HCT116 (cell line): ENCODE measurements around the gene LRP11. TPM values are rescaled to one million over a fixed set of nuclear protein-coding genes. Genes with fewer than 3 reads are reported as not detected.

Experiments
- ATAC-seq: fragments of 200-7000 bp; cut with Tn5 transposase; 2 replicates; pipeline ENCODE4 v1.9.1; 2020; ENCODE audit warnings: mild to moderate bottlenecking, moderate library complexity
- BruUV-seq: library from RNA; stranded (reverse); fragments of 400-500 nt; replicated peaks from 2 replicates; lab custom pipeline; 2021; lab: Mats Ljungman, UMichigan
- CTCF ChIA-PET: fragments of 300-600 bp; sonication (Branson Sonifier 250); formaldehyde crosslinking; loops from one replicate; lab custom pipeline; 2021; ENCODE audit warnings: antibody characterized with exemption; lab: Charles Lee
- POLR2A ChIA-PET: fragments of 300-600, 350-600 bp; sonication (Branson Sonifier 250); formaldehyde crosslinking; loops from one replicate; lab custom pipeline; 2021; ENCODE audit warnings: antibody characterized with exemption; lab: Charles Lee
- RAD21 ChIA-PET, 2 experiments: fragments of 300-600 bp; sonication (Branson Sonifier 250); formaldehyde crosslinking; loops; one replicate each; lab custom pipeline; 2023; ENCODE audit warnings: low total read pairs in 2 of 2; ENCODE audit not compliant: uncharacterized antibody in 2 of 2, unreplicated experiment in 2 of 2, low non-redundant PET in 1 of 2; lab: Charles Lee
- DNase-seq: peaks from one replicate; pipeline ENCODE4 v3.0.0-alpha.2; 2010; ENCODE audit warnings: low read depth, low spot score
- H2AFZ ChIP-seq: fragments of 200-600 bp; shearing (Covaris generic), sonication (generic); 2 replicates; pipeline ENCODE4 v1.6.1; 2017; ENCODE audit warnings: low read depth, mixed run types, mixed read lengths, antibody characterized with exemption, low read length; ENCODE audit not compliant: poor library complexity, severe bottlenecking
- H3K27ac ChIP-seq: 2 replicates; pipeline ENCODE4 v1.5.1; 2012; ENCODE audit warnings: low read depth, low read length
- H3K27me3 ChIP-seq: fragments of 200-600 bp; sonication (generic); 2 replicates; pipeline ENCODE4 v1.6.1; 2016; ENCODE audit warnings: mixed run types, low read length, mixed read lengths; ENCODE audit not compliant: insufficient read depth
- H3K36me3 ChIP-seq, 2 experiments: fragments of 200-500 bp in 1 of 2; fragments of 200-600 bp in 1 of 2; sonication (Bioruptor generic) in 1 of 2; sonication (generic) in 1 of 2; 2 replicates each; pipeline versions ENCODE4 v1.5.1 to v1.6.1; 2014 to 2016; ENCODE audit warnings: low read length in 2 of 2, inconsistent platforms in 1 of 2, mixed read lengths in 1 of 2, mixed run types in 1 of 2; ENCODE audit not compliant: insufficient read depth in 2 of 2, control insufficient read depth in 1 of 2
- H3K4me1 ChIP-seq, 2 experiments: fragments of 200-600 bp in 1 of 2; sonication (generic) in 1 of 2; 2 replicates each; pipeline versions ENCODE4 v1.5.1 to v1.6.1; 2012 to 2017; ENCODE audit warnings: low read length in 2 of 2, inconsistent platforms in 1 of 2, mild to moderate bottlenecking in 1 of 2, mixed read lengths in 1 of 2, mixed run types in 1 of 2, moderate library complexity in 1 of 2; ENCODE audit not compliant: insufficient read depth in 2 of 2, control insufficient read depth in 1 of 2
- H3K4me2 ChIP-seq: fragments of 200-600 bp; sonication (generic); 2 replicates; pipeline ENCODE4 v1.6.1; 2017; ENCODE audit warnings: mixed run types, low read length, mixed read lengths
- H3K4me3 ChIP-seq, 2 experiments: fragments of 200-600 bp in 1 of 2; sonication (generic) in 1 of 2; replicated peaks in 1 of 2; 2 replicates each; pipeline ENCODE4 v1.5.1; 2011 to 2016; ENCODE audit warnings: low read length in 2 of 2, control low read depth in 1 of 2, low read depth in 1 of 2, mild to moderate bottlenecking in 1 of 2, mixed read lengths in 1 of 2, mixed run types in 1 of 2
- H3K79me2 ChIP-seq: fragments of 200-600 bp; sonication (generic); 2 replicates; pipeline ENCODE4 v1.6.1; 2017; ENCODE audit warnings: mild to moderate bottlenecking, mixed run types, low read length, moderate library complexity, mixed read lengths; ENCODE audit not compliant: insufficient read depth
- H3K9ac ChIP-seq: fragments of 200-600 bp; sonication (generic); 2 replicates; pipeline ENCODE4 v1.6.1; 2016; ENCODE audit warnings: low read length, mixed read lengths
- H3K9me2 ChIP-seq: fragments of 200-600 bp; sonication (generic), shearing (Covaris generic); 2 replicates; pipeline ENCODE4 v1.6.1; 2017; ENCODE audit warnings: mixed run types, mild to moderate bottlenecking, moderate library complexity; ENCODE audit not compliant: insufficient read depth
- H3K9me3 ChIP-seq, 2 experiments: fragments of 200-500 bp in 1 of 2; fragments of 200-600 bp in 1 of 2; sonication (Bioruptor generic) in 1 of 2; sonication (generic) in 1 of 2; 2 replicates each; pipeline ENCODE4 v1.6.1; 2014 to 2017; ENCODE audit warnings: low read length in 2 of 2, mixed read lengths in 2 of 2, inconsistent platforms in 1 of 2, low read depth in 1 of 2, mild to moderate bottlenecking in 1 of 2, mixed run types in 1 of 2, moderate library complexity in 1 of 2; ENCODE audit not compliant: control insufficient read depth in 1 of 2, insufficient read depth in 1 of 2
- H4K20me1 ChIP-seq: fragments of 200-600 bp; sonication (generic), shearing (Covaris generic); 2 replicates; pipeline ENCODE4 v1.6.1; 2017; ENCODE audit warnings: mixed run types, mild to moderate bottlenecking, moderate library complexity; ENCODE audit not compliant: insufficient read depth
- MAX ChIP-seq: IDR thresholded peaks from 2 replicates; pipeline ENCODE4 v1.6.1; 2012
- POLR2A ChIP-seq: IDR thresholded peaks from 2 replicates; pipeline ENCODE4 v1.7.0; 2011; ENCODE audit warnings: borderline replicate concordance; ENCODE audit not compliant: insufficient read depth, insufficient read length; ENCODE audit errors: extremely low read depth
- POLR2AphosphoS5 ChIP-seq: IDR thresholded peaks from 2 replicates; pipeline ENCODE4 v1.6.1; 2011; ENCODE audit warnings: mild to moderate bottlenecking, low read depth, low read length, moderate library complexity
- RAD21 ChIP-seq: IDR thresholded peaks from 2 replicates; pipeline ENCODE4 v1.6.1; 2012; ENCODE audit warnings: low read depth, mild to moderate bottlenecking
- REST ChIP-seq: IDR thresholded peaks from 2 replicates; pipeline ENCODE4 v1.6.1; 2012; ENCODE audit warnings: low read depth
- SIN3A ChIP-seq: IDR thresholded peaks from 2 replicates; pipeline ENCODE4 v1.6.1; 2012; ENCODE audit warnings: low read depth
- SP1 ChIP-seq: IDR thresholded peaks from 2 replicates; pipeline ENCODE4 v1.6.1; 2012; ENCODE audit warnings: low read depth
- SRF ChIP-seq: IDR thresholded peaks from 2 replicates; pipeline ENCODE4 v1.6.1; 2012; ENCODE audit warnings: low read depth
- intact Hi-C: fragments of 100-400 bp; cut with micrococcal nuclease; formaldehyde crosslinking; loops from 2 replicates; pipeline ENCODE4 v1.10.0; 2022
- total RNA-seq: library from RNA; stranded (reverse); gene quantifications from one replicate; pipeline ENCODE4 v1.2.1, GENCODE V29; 2021; ENCODE audit not compliant: unreplicated experiment

Gene LRP11
- total RNA-seq, 1 experiment from 2014 or later = 27.8 TPM

DNA sequence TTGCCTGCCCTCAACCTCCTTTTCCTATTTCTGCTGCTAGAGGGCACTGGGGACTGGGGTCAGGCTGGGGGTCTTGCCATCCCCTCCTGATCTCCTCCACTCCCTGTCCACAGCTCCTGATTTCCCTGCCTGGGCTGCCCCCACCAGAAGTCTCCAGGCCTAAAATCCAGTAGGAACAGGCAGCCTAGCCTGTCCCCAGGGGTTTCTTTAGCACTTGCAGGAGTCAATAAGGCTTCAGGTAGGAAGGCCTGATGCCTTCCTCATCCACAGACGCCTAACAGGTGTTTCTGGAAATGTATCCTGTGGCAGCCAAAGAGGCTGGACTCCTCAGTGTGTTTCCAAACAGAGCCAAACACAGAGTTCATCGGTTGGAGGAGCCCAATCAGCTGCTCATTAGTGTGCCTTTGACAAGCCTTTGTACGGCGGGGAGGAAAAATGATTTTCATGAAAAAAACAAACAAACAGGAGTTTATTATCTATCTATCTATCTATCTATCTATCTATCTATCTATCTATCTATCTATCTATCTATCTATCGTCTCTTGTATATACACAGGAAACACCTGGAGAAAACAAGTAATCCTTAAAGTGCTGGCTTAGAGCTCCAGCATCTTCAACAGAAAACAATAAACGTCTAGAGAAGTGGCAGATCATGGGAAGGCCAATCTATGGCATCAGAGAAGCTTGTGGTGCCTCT lies 37.4 kb upstream of the LRP11 start:
- no TSS peak for BruUV-seq
- ChIA-PET POLR2A (interaction anchor here (0.9 kb wide), 1 partner anchor 16 kb away, joined by 3 read pairs; no protein-coding TSS in a partner anchor), RAD21 (interaction anchor here in 1 of 2 experiments (1.0 kb wide), 1 partner anchor 61 kb away, joined by 3 read pairs; no protein-coding TSS in a partner anchor), CTCF (no interaction called here)
- Histone ChIP-seq H3K4me2 (no peak overlapping the region), H3K27ac (no peak overlapping the region), H3K4me3 (no peak overlapping the region), H3K4me1 (peaks cover 19% of the 10 kb centered on the region in 2 experiments), H3K36me3 (no peaks in the 10 kb centered on the region), H2AFZ (no peak overlapping the region), H3K9me2 (no peaks in the 10 kb centered on the region), H4K20me1 (no peaks in the 10 kb centered on the region), H3K9ac (no peak overlapping the region), H3K9me3 (no peaks in the 10 kb centered on the region), H3K27me3 (no peaks in the 10 kb centered on the region), H3K79me2 (no peaks in the 10 kb centered on the region)
- no peak for DNase-seq
- intact Hi-C loops = no loop called here
- ATAC-seq = no peak
- no peak for TF ChIP-seq RAD21
- TF ChIP-seq SRF = no peak
- TF ChIP-seq MAX = no peak
- TF ChIP-seq POLR2A = no peak
- TF ChIP-seq SIN3A = no peak
- TF ChIP-seq REST = no peak
- TF ChIP-seq SP1 = no peak
- no peak for TF ChIP-seq POLR2AphosphoS5
- TF ChIP-seq, all 23 proteins: peak for 0
